GM19238 (cell line): ENCODE measurements around the gene UGGT1.
"Not testable (repeated sequence)": the region's sequence is repeated elsewhere in the genome, so short reads cannot be mapped to it uniquely, and the experiment has no call there.

ENCODE experiments used
- DNase-seq: peaks from one replicate; pipeline ENCODE4 v3.0.0; 2011; ENCODE audit warnings: low spot score; ENCODE audit not compliant: insufficient read length

The UGGT1 gene

GRCh38 chr2:128170776-128171175, 79.8 kb downstream of the UGGT1 start:
- no peak for DNase-seq

GRCh38 chr2:128172191-128172590, 81.2 kb downstream of the UGGT1 start:
- no peak for DNase-seq

GRCh38 chr2:128174067-128174466, 83.1 kb downstream of the UGGT1 start:
- DNase-seq = not testable (repeated sequence)

- no peak for DNase-seq
Observed at GRCh38 chr2:128177315-128177714, 86.3 kb downstream of the UGGT1 start.

GRCh38 chr2:128178149-128178649, 87.2 kb downstream of the UGGT1 start:
- DNase-seq = no peak

- no peak for DNase-seq
Observed at GRCh38 chr2:128178650-128179460, 87.9 kb downstream of the UGGT1 start.

GRCh38 chr2:128179461-128179755, 88.4 kb downstream of the UGGT1 start:
- DNase-seq = no peak

GRCh38 chr2:128180031-128180430, 89.0 kb downstream of the UGGT1 start:
- DNase-seq = no peak

- no peak for DNase-seq
Observed at GRCh38 chr2:128185576-128185975, 94.6 kb downstream of the UGGT1 start.

GRCh38 chr2:128187032-128187654, 96.1 kb downstream of the UGGT1 start:
- DNase-seq = no peak

GRCh38 chr2:128195435-128195984, 104.5 kb downstream of the UGGT1 start:
- DNase-seq = no peak

GRCh38 chr2:128196026-128196425, 105.0 kb downstream of the UGGT1 start:
- DNase-seq = no peak

- DNase-seq = no peak
Observed at GRCh38 chr2:128196471-128196931, 105.5 kb downstream of the UGGT1 start.

- DNase-seq = no peak
Observed at GRCh38 chr2:128197059-128197458, 106.1 kb downstream of the UGGT1 start.

- no peak for DNase-seq
Observed at GRCh38 chr2:128198656-128199055, 107.7 kb downstream of the UGGT1 start.

- no peak for DNase-seq
Observed at GRCh38 chr2:128199141-128199540, 108.1 kb downstream of the UGGT1 start.

- DNase-seq = no peak
Observed at GRCh38 chr2:128202791-128203190, 111.8 kb downstream of the UGGT1 start.

GRCh38 chr2:128206245-128206644, 115.2 kb downstream of the UGGT1 start:
- DNase-seq = no peak

GRCh38 chr2:128208023-128208422, 117.0 kb downstream of the UGGT1 start:
- DNase-seq = no peak

- not testable (repeated sequence) for DNase-seq
Observed at GRCh38 chr2:128208631-128209324, 117.8 kb downstream of the UGGT1 start.

- no peak for DNase-seq
Observed at GRCh38 chr2:128214251-128214650, 123.3 kb downstream of the UGGT1 start.
